ENCODE results near the gene SSBP3.

DNA sequence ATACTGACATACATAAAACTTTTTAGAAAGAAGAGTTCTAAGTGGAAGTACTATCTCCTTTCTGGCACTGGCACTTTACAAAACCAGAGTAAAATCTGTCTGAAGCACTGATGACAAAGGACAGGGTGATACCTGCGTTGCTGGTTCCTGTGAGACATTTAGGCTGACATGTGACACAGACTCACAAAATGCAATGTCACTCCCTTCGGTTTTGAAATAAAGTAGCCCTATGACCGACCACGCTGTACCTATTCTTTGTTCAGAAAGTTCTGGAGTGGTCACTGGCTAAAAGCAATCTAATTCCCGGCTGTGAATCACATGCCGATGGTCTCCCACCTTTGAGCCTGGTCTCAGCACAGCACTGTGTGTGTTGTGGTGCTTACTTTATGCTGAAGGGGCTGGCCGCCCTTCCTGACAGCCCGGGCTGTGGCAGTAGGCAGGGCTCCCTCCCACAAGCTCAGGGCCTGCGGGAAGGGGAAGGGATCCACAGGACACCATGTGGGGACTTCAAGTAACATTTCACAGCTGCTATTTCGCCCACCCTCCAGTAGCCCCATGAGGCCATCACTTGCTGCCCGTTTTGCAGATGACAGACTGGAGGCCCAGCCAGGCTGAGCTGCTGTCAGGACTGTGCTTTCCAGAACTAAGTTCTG lies 158.2 kb downstream of the SSBP3 start:
- TF ChIP-seq, protein P1, sequence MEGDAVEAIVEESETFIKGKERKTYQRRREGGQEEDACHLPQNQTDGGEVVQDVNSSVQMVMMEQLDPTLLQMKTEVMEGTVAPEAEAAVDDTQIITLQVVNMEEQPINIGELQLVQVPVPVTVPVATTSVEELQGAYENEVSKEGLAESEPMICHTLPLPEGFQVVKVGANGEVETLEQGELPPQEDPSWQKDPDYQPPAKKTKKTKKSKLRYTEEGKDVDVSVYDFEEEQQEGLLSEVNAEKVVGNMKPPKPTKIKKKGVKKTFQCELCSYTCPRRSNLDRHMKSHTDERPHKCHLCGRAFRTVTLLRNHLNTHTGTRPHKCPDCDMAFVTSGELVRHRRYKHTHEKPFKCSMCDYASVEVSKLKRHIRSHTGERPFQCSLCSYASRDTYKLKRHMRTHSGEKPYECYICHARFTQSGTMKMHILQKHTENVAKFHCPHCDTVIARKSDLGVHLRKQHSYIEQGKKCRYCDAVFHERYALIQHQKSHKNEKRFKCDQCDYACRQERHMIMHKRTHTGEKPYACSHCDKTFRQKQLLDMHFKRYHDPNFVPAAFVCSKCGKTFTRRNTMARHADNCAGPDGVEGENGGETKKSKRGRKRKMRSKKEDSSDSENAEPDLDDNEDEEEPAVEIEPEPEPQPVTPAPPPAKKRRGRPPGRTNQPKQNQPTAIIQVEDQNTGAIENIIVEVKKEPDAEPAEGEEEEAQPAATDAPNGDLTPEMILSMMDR (IDR thresholded peaks at IDR 0.05), result no peak
- TF ChIP-seq POLR2A (IDR thresholded peaks at IDR 0.05), result no peak
